PFSK-1 (cell line): ENCODE measurements around the gene FAM174C.

ENCODE experiments used
- POLR2AphosphoS5 ChIP-seq: IDR thresholded peaks from 2 replicates; pipeline ENCODE4 v1.6.1; 2012; ENCODE audit warnings: low read depth, mild to moderate bottlenecking, control low read depth, low read length, moderate library complexity
- TAF1 ChIP-seq: IDR thresholded peaks from 2 replicates; pipeline ENCODE4 v1.6.1; 2012; ENCODE audit warnings: low read length, control low read depth, borderline replicate concordance; ENCODE audit not compliant: insufficient read depth
- TF ChIP-seq, protein P1 (sequence below), 2 experiments: IDR thresholded peaks; 2 replicates each; pipeline versions ENCODE4 v1.6.1 to v1.8.0; 2011 to 2012; ENCODE audit warnings: low read depth in 2 of 2, low read length in 2 of 2, control low read depth in 1 of 2, inconsistent platforms in 1 of 2, mild to moderate bottlenecking in 1 of 2, moderate library complexity in 1 of 2; ENCODE audit not compliant: insufficient read depth in 1 of 2

DNA sequence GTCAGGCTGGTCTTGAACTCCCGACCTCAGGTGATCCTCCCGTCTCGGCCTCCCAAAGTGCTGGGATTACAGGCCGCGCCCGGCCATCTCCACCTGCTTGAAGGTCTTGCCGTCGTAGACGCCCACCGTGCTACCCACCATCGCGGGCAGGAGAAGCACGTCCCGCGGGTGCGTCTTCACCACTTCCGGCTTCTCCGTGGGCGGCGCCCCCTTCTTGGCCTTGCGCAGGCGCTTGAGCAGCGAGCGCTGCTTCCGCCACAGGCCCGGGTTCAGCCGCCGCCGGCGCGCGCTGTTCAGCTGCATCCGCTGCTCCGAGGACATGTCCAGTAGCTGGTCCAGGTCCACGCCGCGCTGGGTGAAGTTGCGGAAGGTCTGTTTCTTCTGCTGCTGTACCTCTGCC lies 32.0 kb downstream of the FAM174C start:
- TF ChIP-seq, protein P1, sequence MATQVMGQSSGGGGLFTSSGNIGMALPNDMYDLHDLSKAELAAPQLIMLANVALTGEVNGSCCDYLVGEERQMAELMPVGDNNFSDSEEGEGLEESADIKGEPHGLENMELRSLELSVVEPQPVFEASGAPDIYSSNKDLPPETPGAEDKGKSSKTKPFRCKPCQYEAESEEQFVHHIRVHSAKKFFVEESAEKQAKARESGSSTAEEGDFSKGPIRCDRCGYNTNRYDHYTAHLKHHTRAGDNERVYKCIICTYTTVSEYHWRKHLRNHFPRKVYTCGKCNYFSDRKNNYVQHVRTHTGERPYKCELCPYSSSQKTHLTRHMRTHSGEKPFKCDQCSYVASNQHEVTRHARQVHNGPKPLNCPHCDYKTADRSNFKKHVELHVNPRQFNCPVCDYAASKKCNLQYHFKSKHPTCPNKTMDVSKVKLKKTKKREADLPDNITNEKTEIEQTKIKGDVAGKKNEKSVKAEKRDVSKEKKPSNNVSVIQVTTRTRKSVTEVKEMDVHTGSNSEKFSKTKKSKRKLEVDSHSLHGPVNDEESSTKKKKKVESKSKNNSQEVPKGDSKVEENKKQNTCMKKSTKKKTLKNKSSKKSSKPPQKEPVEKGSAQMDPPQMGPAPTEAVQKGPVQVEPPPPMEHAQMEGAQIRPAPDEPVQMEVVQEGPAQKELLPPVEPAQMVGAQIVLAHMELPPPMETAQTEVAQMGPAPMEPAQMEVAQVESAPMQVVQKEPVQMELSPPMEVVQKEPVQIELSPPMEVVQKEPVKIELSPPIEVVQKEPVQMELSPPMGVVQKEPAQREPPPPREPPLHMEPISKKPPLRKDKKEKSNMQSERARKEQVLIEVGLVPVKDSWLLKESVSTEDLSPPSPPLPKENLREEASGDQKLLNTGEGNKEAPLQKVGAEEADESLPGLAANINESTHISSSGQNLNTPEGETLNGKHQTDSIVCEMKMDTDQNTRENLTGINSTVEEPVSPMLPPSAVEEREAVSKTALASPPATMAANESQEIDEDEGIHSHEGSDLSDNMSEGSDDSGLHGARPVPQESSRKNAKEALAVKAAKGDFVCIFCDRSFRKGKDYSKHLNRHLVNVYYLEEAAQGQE (IDR thresholded peaks at IDR 0.05; ENCODE audit: insufficient read depth in 1 of 2, low read depth in 2 of 2, low read length in 2 of 2): no peak
- TF ChIP-seq POLR2AphosphoS5 (no peak), TAF1 (no peak)
